Thyroid gland (tissue), 4 donors: ENCODE results near the gene PROCR.
"Not testable (repeated sequence)": the region's sequence is repeated elsewhere in the genome, so short reads cannot be mapped to it uniquely, and the experiment has no call there.

Source experiments
- CTCF ChIP-seq, 6 experiments: fragments of 200-600 bp in 3 of 6; fragments of 450-650 bp in 3 of 6; sonication (generic) in 3 of 6; IDR thresholded peaks; one replicate each; pipeline ENCODE4 v1.5.1; 2016 to 2019; ENCODE audit warnings: antibody characterized with exemption in 6 of 6, mild to moderate bottlenecking in 2 of 6, inconsistent platforms in 1 of 6, moderate library complexity in 1 of 6
- POLR2A ChIP-seq, 2 donors: fragments of 450-650 bp; IDR thresholded peaks; one replicate each; pipeline ENCODE4 v1.6.1; 2017; ENCODE audit warnings: antibody characterized with exemption in 2 of 2, mild to moderate bottlenecking in 2 of 2, moderate library complexity in 1 of 2

- TF ChIP-seq CTCF, POLR2A (IDR thresholded peaks at IDR 0.05): not testable (repeated sequence)
Observed at GRCh38 chr20:35186691-35187289, 14.9 kb downstream of the PROCR start.
